C4-2B (cell line): ENCODE data around the gene FGGY.

Source experiments
- CTCF ChIP-seq: fragments of 450-650 bp; conservative IDR thresholded peaks from 2 replicates; pipeline ENCODE4 v1.5.1; 2017; ENCODE audit warnings: mild to moderate bottlenecking
- ZFX ChIP-seq: fragments of 450-650 bp; IDR thresholded peaks from 2 replicates; pipeline ENCODE4 v1.6.1; 2017

GRCh38 chr1:59657873-59658465 lies 361.1 kb downstream of the FGGY start:
- TF ChIP-seq CTCF (no peak), ZFX (no peak)
